D721Med (cell line): ENCODE data around the gene NKAIN2.

Experiments
- DNase-seq: peaks from one replicate; pipeline ENCODE4 v3.0.0; 2011; ENCODE audit warnings: low spot score; ENCODE audit not compliant: insufficient read length
- FAIRE-seq: peaks from 2 replicates; lab custom pipeline; 2011; peaks lifted over from hg19 to GRCh38; lab: Jason Lieb, UNC
- TF ChIP-seq, protein P1 (sequence below): IDR thresholded peaks from 2 replicates; pipeline ENCODE4 v1.5.1; 2012; ENCODE audit warnings: mild to moderate bottlenecking, control low read depth; ENCODE audit not compliant: insufficient read depth; ENCODE audit errors: missing control alignments

Gene NKAIN2

DNA sequence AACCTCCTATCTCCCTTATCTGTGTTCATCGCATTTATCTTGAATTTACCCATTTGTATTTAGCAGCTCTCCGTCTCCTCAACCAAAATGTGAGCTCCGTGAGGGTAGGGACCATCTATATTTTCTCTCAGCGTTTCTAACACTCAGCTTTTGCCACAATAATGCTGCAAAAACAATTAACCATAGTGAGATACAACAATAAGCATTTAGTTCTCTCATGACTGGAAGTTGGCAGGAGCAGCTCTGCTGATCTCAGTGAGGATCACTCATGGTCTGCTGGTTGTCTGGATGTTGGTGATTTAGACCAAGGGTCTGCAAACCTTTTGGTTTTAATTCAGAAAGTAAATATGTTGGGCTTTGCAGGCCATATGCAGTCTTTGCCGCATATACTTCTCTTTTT lies 763.7 kb downstream of the NKAIN2 start:
- FAIRE-seq: no peak
- TF ChIP-seq, protein P1, sequence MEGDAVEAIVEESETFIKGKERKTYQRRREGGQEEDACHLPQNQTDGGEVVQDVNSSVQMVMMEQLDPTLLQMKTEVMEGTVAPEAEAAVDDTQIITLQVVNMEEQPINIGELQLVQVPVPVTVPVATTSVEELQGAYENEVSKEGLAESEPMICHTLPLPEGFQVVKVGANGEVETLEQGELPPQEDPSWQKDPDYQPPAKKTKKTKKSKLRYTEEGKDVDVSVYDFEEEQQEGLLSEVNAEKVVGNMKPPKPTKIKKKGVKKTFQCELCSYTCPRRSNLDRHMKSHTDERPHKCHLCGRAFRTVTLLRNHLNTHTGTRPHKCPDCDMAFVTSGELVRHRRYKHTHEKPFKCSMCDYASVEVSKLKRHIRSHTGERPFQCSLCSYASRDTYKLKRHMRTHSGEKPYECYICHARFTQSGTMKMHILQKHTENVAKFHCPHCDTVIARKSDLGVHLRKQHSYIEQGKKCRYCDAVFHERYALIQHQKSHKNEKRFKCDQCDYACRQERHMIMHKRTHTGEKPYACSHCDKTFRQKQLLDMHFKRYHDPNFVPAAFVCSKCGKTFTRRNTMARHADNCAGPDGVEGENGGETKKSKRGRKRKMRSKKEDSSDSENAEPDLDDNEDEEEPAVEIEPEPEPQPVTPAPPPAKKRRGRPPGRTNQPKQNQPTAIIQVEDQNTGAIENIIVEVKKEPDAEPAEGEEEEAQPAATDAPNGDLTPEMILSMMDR: no peak
- no peak for DNase-seq

DNA sequence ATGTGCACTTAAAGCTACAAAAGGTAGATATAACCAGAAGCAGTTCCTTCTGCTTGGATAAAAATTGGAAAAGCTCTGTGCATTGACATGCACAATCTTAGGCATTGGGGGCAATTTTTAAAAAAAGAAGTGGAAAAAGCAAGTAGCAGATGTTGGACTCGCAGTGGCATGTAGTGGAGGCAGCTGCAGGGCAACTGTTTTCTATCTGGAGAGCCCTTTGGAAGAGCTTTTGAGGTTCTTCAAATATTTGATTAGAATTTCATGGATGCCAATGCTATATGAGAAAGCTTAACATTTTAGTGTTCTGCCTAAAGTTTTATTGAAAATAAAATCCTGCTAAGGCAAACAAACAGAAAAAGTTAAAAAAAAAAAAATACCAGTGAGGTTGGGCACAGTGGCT lies 770.3 kb downstream of the NKAIN2 start:
- DNase-seq (no peak), FAIRE-seq (no peak)
- TF ChIP-seq, protein P1: no peak

DNA sequence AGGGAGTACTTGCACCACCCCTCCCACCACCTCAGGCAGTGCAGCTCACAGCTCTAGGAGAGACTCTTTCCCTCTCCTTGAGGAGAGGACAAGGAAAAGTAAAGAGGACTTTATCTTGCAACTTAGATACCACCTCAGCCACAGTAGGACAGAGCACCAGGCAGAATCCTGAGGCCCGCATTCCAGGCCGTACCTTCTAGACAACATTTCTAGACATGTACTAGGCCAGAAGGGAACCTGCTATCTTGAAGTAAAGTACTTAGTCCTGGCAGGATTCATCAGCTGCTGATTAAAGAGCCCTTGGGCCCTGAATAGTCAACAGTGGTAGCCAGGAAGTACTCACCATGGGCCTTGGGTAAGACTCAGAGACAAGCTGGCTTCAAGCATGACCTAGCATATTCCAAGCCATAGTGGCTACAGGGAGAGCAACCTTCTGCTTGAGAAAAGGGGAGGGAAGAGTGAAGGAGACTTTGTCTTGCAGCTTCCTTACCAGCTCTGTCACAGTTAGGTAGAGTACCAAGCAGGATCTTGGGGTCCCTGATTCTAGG lies 774.1 kb downstream of the NKAIN2 start:
- TF ChIP-seq, protein P1: no peak
- no peak for FAIRE-seq
- DNase-seq: no peak

DNA sequence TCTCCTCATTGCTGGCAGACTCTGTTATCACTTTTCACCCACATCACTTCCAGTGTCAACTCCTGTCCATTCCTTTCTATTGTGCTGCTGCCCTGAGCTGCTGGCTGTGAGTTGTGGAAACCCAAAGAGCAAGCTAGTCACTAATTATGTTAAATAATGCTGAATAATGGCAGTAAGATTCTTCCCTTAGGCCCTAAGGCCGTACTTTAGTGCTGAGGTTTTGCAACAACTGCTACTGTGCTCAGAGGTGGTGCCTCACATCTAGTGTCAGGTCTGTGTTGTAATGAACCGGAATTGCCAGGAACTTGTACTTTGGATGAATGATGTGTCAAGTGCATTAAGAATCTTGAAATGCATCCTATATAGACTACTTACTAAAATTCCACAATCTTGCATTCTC lies 786.3 kb downstream of the NKAIN2 start:
- TF ChIP-seq, protein P1: no peak
- DNase-seq (no peak), FAIRE-seq (no peak)

DNA sequence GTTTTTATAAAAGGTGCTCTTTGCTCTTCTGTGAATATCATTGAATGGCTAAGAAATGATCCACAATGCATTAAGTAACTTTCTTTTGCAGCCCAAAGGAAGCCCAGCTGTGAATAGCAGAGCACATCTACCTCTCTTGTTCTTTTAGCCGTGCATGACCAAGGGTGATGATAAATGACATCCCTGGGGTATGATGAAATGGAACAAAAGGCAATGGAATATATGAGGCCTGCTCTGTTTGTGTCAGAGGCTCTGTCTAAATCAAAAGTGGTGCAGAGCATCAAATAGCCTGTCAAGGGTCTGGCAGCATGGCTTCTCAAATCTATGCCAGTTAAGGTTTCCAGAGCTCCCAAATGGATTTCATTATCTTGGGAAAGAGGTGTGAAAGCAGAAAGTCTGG lies 796.0 kb downstream of the NKAIN2 start:
- TF ChIP-seq, protein P1: no peak
- FAIRE-seq (no peak), DNase-seq (no peak)

DNA sequence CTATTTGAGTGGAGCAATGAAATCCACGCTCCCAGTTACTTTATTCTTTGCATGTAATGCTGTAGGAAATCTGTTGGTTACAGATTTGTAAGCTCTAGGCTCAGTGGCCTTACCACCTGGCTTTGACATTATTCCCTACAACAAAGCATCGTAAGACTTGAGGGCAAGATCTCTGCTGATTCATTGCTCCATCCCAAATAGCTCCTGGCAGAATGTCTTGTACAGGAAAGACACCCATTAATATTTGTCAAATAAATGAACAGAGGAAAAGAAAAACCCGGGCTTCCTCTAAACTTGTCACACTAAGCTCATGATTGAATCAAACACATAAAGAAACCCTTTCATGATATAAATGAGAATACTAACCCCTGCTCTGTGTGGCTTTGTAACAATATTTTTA lies 801.1 kb downstream of the NKAIN2 start:
- no peak for FAIRE-seq
- DNase-seq: no peak
- TF ChIP-seq, protein P1: no peak

DNA sequence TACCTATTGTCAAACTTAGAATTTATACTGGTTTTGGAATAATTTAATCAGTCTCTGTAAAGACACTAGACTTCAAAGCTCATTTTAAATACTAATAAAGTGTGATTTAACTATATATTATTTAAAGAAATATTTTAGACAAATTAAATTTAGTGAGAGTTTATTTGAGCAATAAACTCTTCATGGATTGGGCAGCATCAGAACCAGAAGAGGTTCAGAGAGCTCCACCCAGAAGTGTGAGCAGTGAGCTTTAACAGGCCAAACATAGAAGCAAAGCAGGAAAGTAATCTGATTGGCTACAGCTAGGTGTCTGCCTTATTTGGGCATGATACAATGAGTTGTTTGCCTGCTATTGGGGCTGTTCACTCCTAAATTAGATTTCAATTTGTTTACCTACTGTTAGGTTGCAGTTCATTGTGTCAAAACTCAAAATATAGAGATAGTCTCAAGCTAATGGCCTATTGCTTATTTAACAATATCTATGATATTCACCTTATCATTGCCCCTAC lies 803.5 kb downstream of the NKAIN2 start:
- FAIRE-seq: no peak
- TF ChIP-seq, protein P1: no peak
- no peak for DNase-seq
